Measurements from ENCODE around the gene GTF2F2. TPM values are rescaled to one million over a fixed set of nuclear protein-coding genes. Genes with fewer than 3 reads are reported as not detected.

The GTF2F2 gene
- total and polyA plus RNA-seq, 2 donors (not counting 3 experiments of a cell fraction or from before 2014, with no cell fraction given), result 7.5 to 23.6 TPM

- intact Hi-C loops (cut with micrococcal nuclease) (no loop called here), dilution Hi-C loops (cut with MboI; ENCODE audit: extremely low pct_ligation_motif_present, low sequenced_read_pairs) (no loop called here)
- no peak overlapping the region for H3K4me2 ChIP-seq (ENCODE audit: insufficient read depth, low read length)
- no TSS peak for BruUV-seq (replicated peaks)
- no peaks in the 10 kb centered on the region for H3K79me2 ChIP-seq (ENCODE audit: control insufficient read depth, insufficient read depth, low read length)
- peak; percentile 55 for FAIRE-seq
- ChIA-PET CTCF (interaction anchor here (1.2 to 1.3 kb wide), 2 partner anchors 24 to 86 kb away, joined by 3 to 4 read pairs; no protein-coding TSS in a partner anchor), POLR2A (interaction anchor here (0.5 kb wide), 1 partner anchor 159 kb away, joined by 5 read pairs; no protein-coding TSS in a partner anchor)
- TF ChIP-seq POLR2AphosphoS5 (IDR thresholded peaks at IDR 0.05; ENCODE audit: insufficient read depth, low read depth, low read length) (no peak), POLR2A (IDR thresholded peaks at IDR 0.05; ENCODE audit: low read depth, low read length) (no peak), FOS (IDR thresholded peaks at IDR 0.05; ENCODE audit: borderline replicate concordance, insufficient read depth, low read length) (no peak), MAX (IDR thresholded peaks at IDR 0.05; ENCODE audit: insufficient read depth, insufficient read length) (no peak), EZH2 (IDR thresholded peaks at IDR 0.05; ENCODE audit: borderline replicate concordance, low read depth, low read length, severe bottlenecking) (no peak)
- TF ChIP-seq, protein P1, sequence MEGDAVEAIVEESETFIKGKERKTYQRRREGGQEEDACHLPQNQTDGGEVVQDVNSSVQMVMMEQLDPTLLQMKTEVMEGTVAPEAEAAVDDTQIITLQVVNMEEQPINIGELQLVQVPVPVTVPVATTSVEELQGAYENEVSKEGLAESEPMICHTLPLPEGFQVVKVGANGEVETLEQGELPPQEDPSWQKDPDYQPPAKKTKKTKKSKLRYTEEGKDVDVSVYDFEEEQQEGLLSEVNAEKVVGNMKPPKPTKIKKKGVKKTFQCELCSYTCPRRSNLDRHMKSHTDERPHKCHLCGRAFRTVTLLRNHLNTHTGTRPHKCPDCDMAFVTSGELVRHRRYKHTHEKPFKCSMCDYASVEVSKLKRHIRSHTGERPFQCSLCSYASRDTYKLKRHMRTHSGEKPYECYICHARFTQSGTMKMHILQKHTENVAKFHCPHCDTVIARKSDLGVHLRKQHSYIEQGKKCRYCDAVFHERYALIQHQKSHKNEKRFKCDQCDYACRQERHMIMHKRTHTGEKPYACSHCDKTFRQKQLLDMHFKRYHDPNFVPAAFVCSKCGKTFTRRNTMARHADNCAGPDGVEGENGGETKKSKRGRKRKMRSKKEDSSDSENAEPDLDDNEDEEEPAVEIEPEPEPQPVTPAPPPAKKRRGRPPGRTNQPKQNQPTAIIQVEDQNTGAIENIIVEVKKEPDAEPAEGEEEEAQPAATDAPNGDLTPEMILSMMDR (IDR thresholded peaks at IDR 0.05; ENCODE audit: extremely low read depth in 1 of 2, insufficient read depth in 1 of 2, low read depth in 1 of 2, low read length in 2 of 2), result no peak
- H3K27me3 ChIP-seq (ENCODE audit: control insufficient read depth in 2 of 2, insufficient read depth in 2 of 2, low read length in 2 of 2), result no peaks in the 10 kb centered on the region
- H3K27ac ChIP-seq (ENCODE audit: insufficient read depth, low read depth, low read length), result no peak overlapping the region
- H3K9me1 ChIP-seq (replicated peaks; ENCODE audit: control insufficient read depth, extremely low read depth, insufficient read depth, low read length), result no peaks in the 10 kb centered on the region
- H2AFZ ChIP-seq (ENCODE audit: low read depth, low read length), result no peak overlapping the region
- no peaks in the 10 kb centered on the region for H4K20me1 ChIP-seq (replicated peaks; ENCODE audit: control insufficient read depth, extremely low read depth, insufficient read depth, low read length)
- H3K9ac ChIP-seq (replicated peaks; ENCODE audit: extremely low read depth, insufficient read depth, low read length), result no peak overlapping the region
- DNase-seq (ENCODE audit: low read depth, low spot score), result peak; percentile 63
- H3K4me1 ChIP-seq (ENCODE audit: control insufficient read depth, extremely low read depth, insufficient read depth, low read length), result peaks cover 6% of the 10 kb centered on the region
- H3K36me3 ChIP-seq (ENCODE audit: control insufficient read depth in 2 of 2, extremely low read depth in 1 of 2, insufficient read depth in 2 of 2, low read length in 2 of 2), result no peaks in the 10 kb centered on the region
- H3K4me3 ChIP-seq (replicated peaks in 1 of 3; ENCODE audit: insufficient read depth in 1 of 3, low read depth in 1 of 3, low read length in 3 of 3), result no peak overlapping the region
- no peaks in the 10 kb centered on the region for H3K9me3 ChIP-seq (replicated peaks; ENCODE audit: control insufficient read depth, insufficient read depth, low read length)
Measured at GRCh38 chr13:45195421-45195820, 75.1 kb downstream of the GTF2F2 start.
